H1 (cell line): ENCODE data around the gene ZNF101. TPM values are rescaled to one million over a fixed set of nuclear protein-coding genes. Genes with fewer than 3 reads are reported as not detected.

Source experiments
- CTCF ChIA-PET: fragments of 300-600 bp; sonication (Branson Sonifier 250); formaldehyde crosslinking; loops from one replicate; lab custom pipeline; 2021; ENCODE audit not compliant: partially characterized antibody; lab: Charles Lee
- POLR2A ChIA-PET: fragments of 300-600 bp; sonication (Branson Sonifier 250); formaldehyde crosslinking; loops from one replicate; lab custom pipeline; 2021; ENCODE audit warnings: inconsistent platforms; ENCODE audit not compliant: partially characterized antibody; lab: Charles Lee
- DNase-seq, 2 experiments: peaks; one replicate each; pipeline versions ENCODE4 v3.0.0 to v3.0.0-alpha.2; 2010 to 2022; ENCODE audit warnings: low spot score in 2 of 2, low read depth in 1 of 2, mixed read lengths in 1 of 2
- FAIRE-seq: peaks from 2 replicates; lab custom pipeline; 2011; peaks lifted over from hg19 to GRCh38; lab: Jason Lieb, UNC
- H2AFZ ChIP-seq: 2 replicates; pipeline ENCODE4 v1.8.1; 2012; ENCODE audit warnings: low read length, inconsistent platforms
- H2AK5ac ChIP-seq: 2 replicates; pipeline ENCODE4 v1.6.1; 2013; ENCODE audit warnings: low read depth, low read length
- H2BK120ac ChIP-seq: replicated peaks from 2 replicates; pipeline ENCODE3; 2013; ENCODE audit warnings: low read depth, low read length, inconsistent platforms
- H2BK12ac ChIP-seq: 2 replicates; pipeline ENCODE4 v1.6.1; 2013; ENCODE audit warnings: low read depth, low read length
- H2BK15ac ChIP-seq: 2 replicates; pipeline ENCODE4 v1.6.1; 2013; ENCODE audit warnings: low read length
- H2BK20ac ChIP-seq: 2 replicates; pipeline ENCODE4 v1.6.1; 2013; ENCODE audit warnings: low read length
- H2BK5ac ChIP-seq: 2 replicates; pipeline ENCODE4 v1.6.1; 2013; ENCODE audit warnings: low read depth, low read length
- H3K14ac ChIP-seq: 2 replicates; pipeline ENCODE4 v1.6.1; 2013; ENCODE audit warnings: inconsistent platforms; ENCODE audit not compliant: insufficient read length
- H3K18ac ChIP-seq: 2 replicates; pipeline ENCODE4 v1.6.1; 2013; ENCODE audit warnings: low read length; ENCODE audit errors: extremely low read depth
- H3K23ac ChIP-seq: 2 replicates; pipeline ENCODE4 v1.6.1; 2013; ENCODE audit warnings: inconsistent platforms; ENCODE audit not compliant: insufficient read length
- H3K23me2 ChIP-seq: 2 replicates; pipeline ENCODE4 v1.6.1; 2013; ENCODE audit warnings: low read depth, low read length
- H3K27ac ChIP-seq: 2 replicates; pipeline ENCODE4 v1.6.1; 2011; ENCODE audit warnings: low read depth, low read length, inconsistent platforms
- H3K27me3 ChIP-seq, 4 experiments: replicated peaks in 1 of 4; 1 replicate in 1 of 4; 2 replicates in 3 of 4; pipeline versions ENCODE4 v1.6.1 to v1.8.1; 2011 to 2013; ENCODE audit warnings: low read length in 3 of 4, mild to moderate bottlenecking in 3 of 4, inconsistent platforms in 2 of 4, mixed read lengths in 2 of 4, moderate library complexity in 1 of 4; ENCODE audit not compliant: control insufficient read depth in 3 of 4, insufficient read depth in 3 of 4; ENCODE audit errors: extremely low read depth in 1 of 4
- H3K36me3 ChIP-seq, 4 experiments: 2 replicates each; pipeline versions ENCODE4 v1.6.1 to v1.8.1; 2011 to 2013; ENCODE audit warnings: mild to moderate bottlenecking in 4 of 4, low read length in 3 of 4, moderate library complexity in 2 of 4, control low read depth in 1 of 4, inconsistent platforms in 1 of 4; ENCODE audit not compliant: insufficient read depth in 4 of 4, control insufficient read depth in 2 of 4
- H3K4ac ChIP-seq: replicated peaks from 2 replicates; pipeline ENCODE3; 2013; ENCODE audit warnings: low read length, low read depth, mixed read lengths, inconsistent platforms; ENCODE audit not compliant: insufficient read length
- H3K4me1 ChIP-seq, 4 experiments: replicated peaks in 1 of 4; 1 replicate in 1 of 4; 2 replicates in 3 of 4; pipeline versions ENCODE4 v1.6.1 to v1.8.1; 2011 to 2013; ENCODE audit warnings: low read length in 3 of 4, inconsistent platforms in 2 of 4, mixed read lengths in 1 of 4; ENCODE audit not compliant: insufficient read depth in 4 of 4, control insufficient read depth in 3 of 4
- H3K4me2 ChIP-seq, 2 experiments: 2 replicates each; pipeline versions ENCODE4 v1.6.1 to v1.8.1; 2011 to 2013; ENCODE audit warnings: low read depth in 2 of 2, low read length in 2 of 2, control low read depth in 1 of 2, inconsistent platforms in 1 of 2, mild to moderate bottlenecking in 1 of 2; ENCODE audit not compliant: insufficient read depth in 1 of 2
- H3K4me3 ChIP-seq, 4 experiments: fragments of 200-600, 300-600 bp in 1 of 4; sonication (generic), shearing (Covaris generic), sonication (Bioruptor Twin) in 1 of 4; 2 replicates each; pipeline versions ENCODE4 v1.5.1 to v1.8.1; 2011 to 2016; ENCODE audit warnings: low read length in 4 of 4, low read depth in 3 of 4, control low read depth in 2 of 4, inconsistent platforms in 2 of 4, mild to moderate bottlenecking in 2 of 4, mixed read lengths in 1 of 4, moderate library complexity in 1 of 4; ENCODE audit not compliant: insufficient read depth in 2 of 4; ENCODE audit errors: extremely low read depth in 1 of 4
- H3K56ac ChIP-seq: replicated peaks from 2 replicates; pipeline ENCODE3; 2013; ENCODE audit warnings: low read depth, mild to moderate bottlenecking, mixed read lengths, low read length, inconsistent platforms; ENCODE audit not compliant: insufficient read length
- H3K79me1 ChIP-seq: 2 replicates; pipeline ENCODE4 v1.6.1; 2013; ENCODE audit warnings: low read depth, low read length, control low read depth
- H3K79me2 ChIP-seq, 2 experiments: 2 replicates each; pipeline versions ENCODE4 v1.6.1 to v1.8.1; 2012 to 2013; ENCODE audit warnings: low read length in 2 of 2, mild to moderate bottlenecking in 2 of 2, inconsistent platforms in 1 of 2; ENCODE audit not compliant: insufficient read depth in 2 of 2, control insufficient read depth in 1 of 2
- H3K9ac ChIP-seq, 4 experiments: replicated peaks in 1 of 4; 1 replicate in 1 of 4; 2 replicates in 3 of 4; pipeline versions ENCODE4 v1.6.1 to v1.8.1; 2011 to 2013; ENCODE audit warnings: low read depth in 3 of 4, low read length in 3 of 4, control low read depth in 2 of 4, mild to moderate bottlenecking in 2 of 4, moderate library complexity in 2 of 4, inconsistent platforms in 1 of 4; ENCODE audit errors: extremely low read depth in 1 of 4
- H3K9me3 ChIP-seq, 2 experiments: 2 replicates each; pipeline versions ENCODE4 v1.6.1 to v1.8.1; 2012 to 2013; ENCODE audit warnings: mild to moderate bottlenecking in 2 of 2, moderate library complexity in 2 of 2, control low read depth in 1 of 2, inconsistent platforms in 1 of 2, low read depth in 1 of 2, low read length in 1 of 2, mixed read lengths in 1 of 2; ENCODE audit not compliant: insufficient read depth in 2 of 2
- H4K20me1 ChIP-seq, 2 experiments: replicated peaks in 1 of 2; 2 replicates each; pipeline versions ENCODE3 to v1.8.1; 2011 to 2013; ENCODE audit warnings: inconsistent platforms in 2 of 2, low read length in 2 of 2, mild to moderate bottlenecking in 1 of 2; ENCODE audit not compliant: insufficient read depth in 2 of 2, control insufficient read depth in 1 of 2
- H4K5ac ChIP-seq: 2 replicates; pipeline ENCODE4 v1.6.1; 2013; ENCODE audit warnings: low read length, low read depth, mixed read lengths, inconsistent platforms; ENCODE audit not compliant: insufficient read length
- H4K8ac ChIP-seq: 2 replicates; pipeline ENCODE4 v1.8.0; 2013; ENCODE audit warnings: mild to moderate bottlenecking, moderate library complexity, low read length, inconsistent platforms; ENCODE audit not compliant: insufficient read depth; ENCODE audit errors: extremely low read depth
- H4K91ac ChIP-seq: replicated peaks from 2 replicates; pipeline ENCODE3; 2013; ENCODE audit warnings: low read length, mixed read lengths, inconsistent platforms; ENCODE audit not compliant: insufficient read length
- CTBP2 ChIP-seq: IDR thresholded peaks from 2 replicates; pipeline ENCODE4 v1.7.0; 2011; ENCODE audit warnings: borderline replicate concordance, mild to moderate bottlenecking, moderate library complexity, mixed read lengths, low read length; ENCODE audit not compliant: insufficient read depth, insufficient read length
- MAFK ChIP-seq: IDR thresholded peaks from 2 replicates; pipeline ENCODE4 v1.6.1; 2012; ENCODE audit warnings: low read depth, mild to moderate bottlenecking, improper control_type of control experiment, low read length
- SIX5 ChIP-seq: IDR thresholded peaks from 2 replicates; pipeline ENCODE4 v1.6.1; 2011; ENCODE audit warnings: mild to moderate bottlenecking, low read depth, low read length
- SP1 ChIP-seq: IDR thresholded peaks from 2 replicates; pipeline ENCODE4 v1.6.1; 2011; ENCODE audit warnings: low read depth, low read length
- WGBS, 2 experiments: shearing (Covaris generic) in 1 of 2; methylation state at CpG; one replicate each; pipeline versions ENCODE4 v1.1.6 to v1.1.7; 2013 to 2015; ENCODE audit warnings: low lambda C conversion rate in 2 of 2, mixed read lengths in 2 of 2, inconsistent platforms in 1 of 2, low coverage in 1 of 2, missing lambda C conversion rate in 1 of 2; ENCODE audit not compliant: insufficient replicate concordance in 2 of 2, insufficient coverage in 1 of 2, insufficient read length in 1 of 2; ENCODE audit errors: extremely low coverage in 1 of 2, missing lambda C conversion rate in 1 of 2; 5-methylcytosine and 5-hydroxymethylcytosine counted together
- polyA plus RNA-seq, 7 experiments: library from polyadenylated mRNA; depleted of rRNA in 3 of 7; stranded (reverse) in 5 of 7; unstranded in 2 of 7; fragments of >200 nt in 5 of 7; fragments of 200-250 nt in 2 of 7; gene quantifications; 1 replicate in 5 of 7; 2 replicates in 1 of 7; 4 replicates in 1 of 7; pipeline versions ENCODE4 v1.2.1 to v1.2.3, GENCODE V29; 2011 to 2013; ENCODE audit warnings: missing spikeins in 2 of 7, mixed read lengths in 2 of 7
- total RNA-seq: library from RNA; stranded (reverse); fragmentation: NEBNext Ultra II Directional; extraction: Animal tissue kit (Norgen Biotek cat#: 25700); gene quantifications from 2 replicates; pipeline ENCODE4 v1.2.1, GENCODE V29; 2021

ZNF101 gene
- total and polyA plus RNA-seq, 2 of the 8 experiments (the other 6 are each of a cell fraction or from before 2014, with no cell fraction given), result 13.0 to 50.9 TPM

GRCh38 chr19:19624032-19624570 is 44.5 kb upstream of the ZNF101 start:
- H3K79me1 ChIP-seq, result peaks cover 8% of the 10 kb centered on the region
- no peak for DNase-seq
- H3K9me3 ChIP-seq, result no peaks in the 10 kb centered on the region
- H4K20me1 ChIP-seq, result peaks cover 3 to 14% of the 10 kb centered on the region in 2 experiments
- H2BK5ac ChIP-seq, result no peak overlapping the region
- no peak overlapping the region for H3K18ac ChIP-seq
- WGBS, 2 experiments, result 94% methylated on average over 19 of the region's 19 CpGs; no CpG with 5 or more reads in 1 of the 2 experiments
- no peak overlapping the region for H3K4me3 ChIP-seq
- H2AK5ac ChIP-seq, result no peak overlapping the region
- peak overlapping the region; percentile 14; the same call in 1 of the 2 replicates for H4K8ac ChIP-seq
- no peak overlapping the region for H2BK20ac ChIP-seq
- no peak overlapping the region for H2BK120ac ChIP-seq
- CTCF ChIA-PET, result interaction anchor here (0.9 to 2.1 kb wide), 3 partner anchors 20 to 70 kb away, joined by 3 to 9 read pairs (median 6); no protein-coding TSS in a partner anchor
- peaks cover 6 to 10% (median 8%) of the 10 kb centered on the region in 4 experiments; a peak in 7 of 8 replicates for H3K36me3 ChIP-seq
- H3K4me1 ChIP-seq, result peaks cover 0 to 11% (median 8%) of the 10 kb centered on the region in 4 experiments; a peak in 5 of 7 replicates
- peaks cover 0 to 18% of the 10 kb centered on the region in 2 experiments; a peak in 3 of 4 replicates for H3K79me2 ChIP-seq
- no peak overlapping the region for H2BK15ac ChIP-seq
- H4K91ac ChIP-seq, result no peak overlapping the region
- no peak overlapping the region for H2AFZ ChIP-seq
- H3K9ac ChIP-seq, result no peak overlapping the region
- no peak overlapping the region for H2BK12ac ChIP-seq
- POLR2A ChIA-PET, result interaction anchor here (0.7 to 0.9 kb wide), 2 partner anchors 38 to 73 kb away, joined by 3 to 4 read pairs; no protein-coding TSS in a partner anchor
- TF ChIP-seq CTBP2, result no peak
- no peak for TF ChIP-seq SP1
- TF ChIP-seq MAFK, result no peak
- TF ChIP-seq SIX5, result no peak
- H3K4ac ChIP-seq, result no peak overlapping the region
- no peak overlapping the region for H4K5ac ChIP-seq
- H3K23me2 ChIP-seq, result peaks cover 10% of the 10 kb centered on the region
- H3K14ac ChIP-seq, result no peak overlapping the region
- H3K4me2 ChIP-seq, result no peak overlapping the region
- no peak overlapping the region for H3K56ac ChIP-seq
- H3K27me3 ChIP-seq, result no peaks in the 10 kb centered on the region; a peak in 1 of 7 replicates
- no peak overlapping the region for H3K23ac ChIP-seq
- no peak for FAIRE-seq
- H3K27ac ChIP-seq, result no peak overlapping the region
